IMR-90 (cell line): Measurements from ENCODE around the gene STRIP2. TPM values are rescaled to one million over a fixed set of nuclear protein-coding genes. Genes with fewer than 3 reads are reported as not detected.

Experiments
- ATAC-seq: fragments of 200-7000 bp; cut with Tn5 transposase; 2 replicates; pipeline ENCODE4 v1.9.1; 2020; ENCODE audit warnings: low read depth, mild to moderate bottlenecking, moderate library complexity
- BruUV-seq: library from RNA; stranded (reverse); fragments of 400-500 nt; replicated peaks from 2 replicates; lab custom pipeline; 2021; lab: Mats Ljungman, UMichigan
- CTCF ChIA-PET: fragments of 300-600 bp; formaldehyde crosslinking; extraction: SDS; loops from one replicate; lab custom pipeline; 2021; ENCODE audit warnings: antibody characterized with exemption; lab: Yijun Ruan, JAX
- POLR2A ChIA-PET: fragments of 300-600 bp; sonication (Branson Sonifier 250); formaldehyde crosslinking; loops from one replicate; lab custom pipeline; 2022; ENCODE audit warnings: antibody characterized with exemption; ENCODE audit not compliant: unreplicated experiment; lab: Charles Lee
- DNase-seq: peaks from one replicate; pipeline ENCODE4 v3.0.0; 2013
- H2AFZ ChIP-seq: replicated peaks from 2 replicates; pipeline ENCODE3; 2013; ENCODE audit warnings: low read length, mild to moderate bottlenecking; ENCODE audit not compliant: poor library complexity
- H2AK5ac ChIP-seq: 2 replicates; pipeline ENCODE4 v1.6.1; 2013; ENCODE audit warnings: low read depth, low read length, inconsistent platforms
- H2AK9ac ChIP-seq: replicated peaks from 2 replicates; pipeline ENCODE3; 2013; ENCODE audit warnings: mild to moderate bottlenecking, low read depth, low read length, moderate library complexity; ENCODE audit not compliant: poor library complexity
- H2BK120ac ChIP-seq: 2 replicates; pipeline ENCODE4 v1.6.1; 2013; ENCODE audit warnings: low read depth, low read length, inconsistent platforms
- H2BK15ac ChIP-seq: 3 replicates; pipeline ENCODE4 v1.6.1; 2013; ENCODE audit warnings: low read depth, low read length, inconsistent platforms
- H2BK20ac ChIP-seq: 2 replicates; pipeline ENCODE4 v1.6.1; 2013; ENCODE audit warnings: low read depth, mild to moderate bottlenecking, inconsistent platforms, low read length, moderate library complexity
- H2BK5ac ChIP-seq: 2 replicates; pipeline ENCODE4 v1.6.1; 2013; ENCODE audit warnings: mild to moderate bottlenecking, low read depth, low read length, inconsistent platforms; ENCODE audit not compliant: poor library complexity, severe bottlenecking
- H3K14ac ChIP-seq: replicated peaks from 2 replicates; pipeline ENCODE4 v1.6.1; 2013; ENCODE audit warnings: low read depth, low read length, inconsistent platforms
- H3K18ac ChIP-seq: 2 replicates; pipeline ENCODE4 v1.6.1; 2013; ENCODE audit warnings: low read depth, low read length, control low read depth
- H3K23ac ChIP-seq: 2 replicates; pipeline ENCODE4 v1.6.1; 2013; ENCODE audit warnings: low read depth, low read length, inconsistent platforms
- H3K27ac ChIP-seq: 2 replicates; pipeline ENCODE4 v1.5.1; 2013; ENCODE audit warnings: mild to moderate bottlenecking, control low read depth, low read length; ENCODE audit not compliant: insufficient read depth
- H3K27me3 ChIP-seq: 2 replicates; pipeline ENCODE4 v1.6.1; 2013; ENCODE audit warnings: low read length; ENCODE audit not compliant: control insufficient read depth, insufficient read depth
- H3K36me3 ChIP-seq: 2 replicates; pipeline ENCODE4 v1.6.1; 2013; ENCODE audit warnings: low read length, mixed read lengths; ENCODE audit not compliant: control insufficient read depth, insufficient read depth
- H3K4ac ChIP-seq: 2 replicates; pipeline ENCODE4 v1.6.1; 2013; ENCODE audit warnings: low read depth, low read length, inconsistent platforms
- H3K4me1 ChIP-seq: 2 replicates; pipeline ENCODE4 v1.6.1; 2013; ENCODE audit warnings: low read length, mixed read lengths; ENCODE audit not compliant: control insufficient read depth, insufficient read depth
- H3K4me2 ChIP-seq: 2 replicates; pipeline ENCODE4 v1.6.1; 2013; ENCODE audit warnings: low read depth, mild to moderate bottlenecking, control low read depth, low read length, moderate library complexity
- H3K4me3 ChIP-seq: 2 replicates; pipeline ENCODE4 v1.5.1; 2013; ENCODE audit warnings: low read depth, mild to moderate bottlenecking, control low read depth, low read length, moderate library complexity; ENCODE audit not compliant: insufficient read depth
- H3K56ac ChIP-seq: 2 replicates; pipeline ENCODE4 v1.6.1; 2013; ENCODE audit warnings: low read length, inconsistent platforms; ENCODE audit not compliant: insufficient read depth; ENCODE audit errors: extremely low read depth
- H3K79me1 ChIP-seq, 2 experiments: 2 replicates each; pipeline ENCODE4 v1.6.1; 2013; ENCODE audit warnings: low read length in 2 of 2, inconsistent platforms in 1 of 2, low read depth in 1 of 2
- H3K9ac ChIP-seq: 2 replicates; pipeline ENCODE4 v1.6.1; 2013; ENCODE audit warnings: low read depth, low read length, control low read depth
- H3K9me1 ChIP-seq: 2 replicates; pipeline ENCODE4 v1.6.1; 2013; ENCODE audit warnings: low read length, inconsistent platforms; ENCODE audit not compliant: insufficient read depth
- H3K9me3 ChIP-seq: 2 replicates; pipeline ENCODE4 v1.6.1; 2013; ENCODE audit warnings: low read length; ENCODE audit not compliant: control insufficient read depth, insufficient read depth
- H4K20me1 ChIP-seq: 2 replicates; pipeline ENCODE4 v1.6.1; 2013; ENCODE audit warnings: low read length, inconsistent platforms; ENCODE audit not compliant: insufficient read depth
- H4K5ac ChIP-seq: 2 replicates; pipeline ENCODE4 v1.6.1; 2013; ENCODE audit warnings: mild to moderate bottlenecking, low read depth, low read length, control low read depth
- H4K8ac ChIP-seq, 2 experiments: 2 replicates each; pipeline ENCODE4 v1.6.1; 2013; ENCODE audit warnings: low read depth in 2 of 2, low read length in 2 of 2, control low read depth in 1 of 2, inconsistent platforms in 1 of 2
- H4K91ac ChIP-seq: 2 replicates; pipeline ENCODE4 v1.6.1; 2013; ENCODE audit warnings: low read depth, low read length, inconsistent platforms; ENCODE audit not compliant: insufficient read depth
- ELK1 ChIP-seq: fragments of 150-350 bp; IDR thresholded peaks from 2 replicates; pipeline ENCODE4 v1.6.1; 2016; ENCODE audit warnings: low read depth, mild to moderate bottlenecking, low read length, moderate library complexity, borderline replicate concordance
- WGBS, 2 experiments: methylation state at CpG; one replicate each; pipeline versions ENCODE4 v1.1.5 to v1.1.7; 2013; ENCODE audit warnings: missing lambda C conversion rate in 2 of 2; ENCODE audit not compliant: insufficient read length in 1 of 2; ENCODE audit errors: extremely low coverage in 2 of 2; 5-methylcytosine and 5-hydroxymethylcytosine counted together
- dilution Hi-C: fragments of 300-500 bp; cut with HindIII; formaldehyde crosslinking; loops from one replicate; pipeline ENCODE4 v1.14.3; 2018; ENCODE audit warnings: low sequenced_read_pairs; ENCODE audit not compliant: unreplicated experiment
- in situ Hi-C: fragments of 300-500 bp; cut with MboI; formaldehyde crosslinking; loops from 3 replicates; pipeline ENCODE4 v1.14.3; 2019; ENCODE audit warnings: low sequenced_read_pairs, inconsistent platforms, mixed read lengths
- intact Hi-C: fragments of 100-400 bp; cut with micrococcal nuclease; formaldehyde crosslinking; loops from 2 replicates; pipeline ENCODE4 v1.10.0; 2022
- polyA plus RNA-seq, 3 experiments: library from polyadenylated mRNA; depleted of rRNA; stranded (reverse); fragments of >200 nt; gene quantifications; 2 replicates each; pipeline ENCODE4 v1.2.3, GENCODE V29; 2012; ENCODE audit warnings: low replicate concordance in 1 of 3
- total RNA-seq: library from RNA; depleted of rRNA; stranded (reverse); fragments of >200 nt; gene quantifications from 2 replicates; pipeline ENCODE4 v1.2.3, GENCODE V29; 2012

The STRIP2 gene
- total and polyA plus RNA-seq, 2 of the 4 experiments (the other 2 are of a cell fraction): 1.8 to 3.0 TPM

DNA sequence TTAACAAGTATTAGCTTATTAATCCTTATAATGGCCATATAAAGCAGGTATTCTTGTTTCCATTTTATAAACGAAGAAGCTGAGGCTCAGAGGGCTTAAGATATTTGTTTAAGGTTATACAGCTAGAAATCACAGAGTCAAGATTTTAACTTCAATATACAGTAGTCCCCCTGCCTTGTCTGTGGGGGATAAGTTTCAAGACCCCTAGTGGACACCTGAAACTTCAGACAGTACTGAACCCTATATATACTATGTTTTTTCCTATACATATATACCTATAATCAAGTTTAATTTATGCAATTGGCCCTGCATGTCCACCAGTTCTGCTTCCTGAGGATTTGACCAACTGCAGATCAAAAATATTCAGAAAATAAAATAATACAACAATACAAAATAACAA, 44.4 kb upstream of the STRIP2 start:
- Histone ChIP-seq H3K4me3 (no peak overlapping the region), H3K27ac (no peak overlapping the region), H2BK5ac (no peak overlapping the region), H2BK120ac (no peak overlapping the region), H2AK5ac (no peak overlapping the region), H3K27me3 (no peaks in the 10 kb centered on the region), H3K79me1 (no peaks in the 10 kb centered on the region), H4K5ac (no peak overlapping the region), H3K23ac (no peak overlapping the region), H2BK15ac (no peak overlapping the region), H3K4me2 (no peak overlapping the region), H2AK9ac (no peak overlapping the region), H3K4me1 (peaks cover 2% of the 10 kb centered on the region; the same call in 1 of the 2 replicates), H3K56ac (no peak overlapping the region), H3K14ac (no peak overlapping the region), H3K9ac (no peak overlapping the region), H4K8ac (no peak overlapping the region), H2AFZ (no peak overlapping the region), H3K9me1 (no peaks in the 10 kb centered on the region), H4K91ac (no peak overlapping the region), H3K9me3 (no peaks in the 10 kb centered on the region), H3K18ac (no peak overlapping the region), H3K36me3 (0 out of 2 replicates have a peak, but pooled peaks cover 2% of the 10 kb centered on the region), H2BK20ac (no peak overlapping the region), H3K4ac (no peak overlapping the region), H4K20me1 (no peaks in the 10 kb centered on the region)
- intact Hi-C loops: loop anchor here (5.0 kb wide), 1 partner anchor 42 kb away; the partner anchor contains the start of gene STRIP2
- no TSS peak for BruUV-seq
- dilution Hi-C loops: no loop called here
- DNase-seq: no peak
- WGBS, 2 experiments: no CpG with 5 or more reads among the region's 1 CpG
- no peak for ATAC-seq
- TF ChIP-seq ELK1: no peak
- in situ Hi-C loops: no loop called here
- ChIA-PET POLR2A (no interaction called here), CTCF (interaction anchor here (0.9 kb wide), 1 partner anchor 12 kb away, joined by 3 read pairs; no protein-coding TSS in a partner anchor)
